NCI-H1417 treated with DMSO at 0.1 percent for 48 hours (cell line): ENCODE data around the gene GALNT18.
A peak's percentile ranks its signal among the peaks of the same experiment; 100 is the strongest.

Source experiments
- DNase-seq: peaks from one replicate; lab custom pipeline; 2025; lab: John Stamatoyannopoulos, UW

Gene GALNT18

GRCh38 chr11:11346303-11346702 lies 275.5 kb downstream of the GALNT18 start:
- DNase-seq, result peak; percentile 60

- DNase-seq, result no peak
Measured at GRCh38 chr11:11345099-11345498, 276.7 kb downstream of the GALNT18 start.

GRCh38 chr11:11344045-11344444 lies 277.8 kb downstream of the GALNT18 start:
- no peak for DNase-seq

- DNase-seq, result no peak
Measured at GRCh38 chr11:11338304-11338703, 283.5 kb downstream of the GALNT18 start.

GRCh38 chr11:11336664-11337063 lies 285.1 kb downstream of the GALNT18 start:
- DNase-seq, result no peak

- DNase-seq, result no peak
Measured at GRCh38 chr11:11335043-11335442, 286.8 kb downstream of the GALNT18 start.

GRCh38 chr11:11334607-11335006 lies 287.2 kb downstream of the GALNT18 start:
- DNase-seq, result no peak

- no peak for DNase-seq
Measured at GRCh38 chr11:11332141-11332710, 289.6 kb downstream of the GALNT18 start.

- no peak for DNase-seq
Measured at GRCh38 chr11:11329062-11329806, 292.6 kb downstream of the GALNT18 start.

GRCh38 chr11:11324090-11324489 lies 297.7 kb downstream of the GALNT18 start:
- no peak for DNase-seq

GRCh38 chr11:11322101-11322500 lies 299.7 kb downstream of the GALNT18 start:
- DNase-seq, result no peak

- no peak for DNase-seq
Measured at GRCh38 chr11:11320825-11321224, 301.0 kb downstream of the GALNT18 start.

- DNase-seq, result no peak
Measured at GRCh38 chr11:11318961-11319360, 302.8 kb downstream of the GALNT18 start.

- DNase-seq, result no peak
Measured at GRCh38 chr11:11318461-11318860, 303.3 kb downstream of the GALNT18 start.

GRCh38 chr11:11316651-11317230 lies 305.1 kb downstream of the GALNT18 start:
- no peak for DNase-seq

- DNase-seq, result no peak
Measured at GRCh38 chr11:11313902-11314692, 307.7 kb downstream of the GALNT18 start.

GRCh38 chr11:11313426-11313825 lies 308.4 kb downstream of the GALNT18 start:
- DNase-seq, result no peak

- no peak for DNase-seq
Measured at GRCh38 chr11:11312738-11313137, 309.1 kb downstream of the GALNT18 start.

GRCh38 chr11:11311169-11311568 lies 310.6 kb downstream of the GALNT18 start:
- no peak for DNase-seq

GRCh38 chr11:11309906-11310305 lies 311.9 kb downstream of the GALNT18 start:
- DNase-seq, result no peak

GRCh38 chr11:11308249-11308648 lies 313.6 kb downstream of the GALNT18 start:
- no peak for DNase-seq

GRCh38 chr11:11306855-11307254 lies 314.9 kb downstream of the GALNT18 start:
- no peak for DNase-seq

- no peak for DNase-seq
Measured at GRCh38 chr11:11304550-11304949, 317.3 kb downstream of the GALNT18 start.
